OCI-LY1 (cell line): Measurements from ENCODE around the gene AVP.
"Not testable (repeated sequence)": the region's sequence is repeated elsewhere in the genome, so short reads cannot be mapped to it uniquely, and the experiment has no call there.

Experiments used
- H2AFZ ChIP-seq: fragments of 200-600 bp; sonication (generic), shearing (Covaris generic); 2 replicates; pipeline ENCODE4 v1.6.0; 2014; ENCODE audit warnings: antibody characterized with exemption, mild to moderate bottlenecking, low read length
- H3F3A ChIP-seq: fragments of 200-600 bp; sonication (generic), shearing (Covaris generic); 2 replicates; pipeline ENCODE4 v1.6.0; 2014; ENCODE audit warnings: mild to moderate bottlenecking, antibody characterized with exemption, low read length, moderate library complexity; ENCODE audit not compliant: insufficient read depth
- H3K27ac ChIP-seq: fragments of 200-600 bp; sonication (generic); 2 replicates; pipeline ENCODE4 v1.5.1; 2014; ENCODE audit warnings: low read length, mixed run types, mild to moderate bottlenecking, low read depth; ENCODE audit not compliant: poor library complexity, severe bottlenecking
- H3K27me3 ChIP-seq: fragments of 200-600 bp; sonication (generic); 2 replicates; pipeline ENCODE4 v1.6.0; 2014; ENCODE audit warnings: antibody characterized with exemption, mild to moderate bottlenecking, low read length, moderate library complexity; ENCODE audit not compliant: insufficient read depth
- H3K36me3 ChIP-seq: fragments of 200-600 bp; sonication (generic); 2 replicates; pipeline ENCODE4 v1.6.1; 2014; ENCODE audit warnings: mild to moderate bottlenecking, antibody characterized with exemption, low read length, moderate library complexity, mixed read lengths; ENCODE audit not compliant: insufficient read depth
- H3K4me1 ChIP-seq: fragments of 200-600 bp; sonication (generic); 2 replicates; pipeline ENCODE4 v1.5.1; 2014; ENCODE audit warnings: mild to moderate bottlenecking, low read length, moderate library complexity; ENCODE audit not compliant: insufficient read depth, severe bottlenecking
- H3K4me2 ChIP-seq: fragments of 200-600 bp; sonication (generic), shearing (Covaris generic); 2 replicates; pipeline ENCODE4 v1.6.1; 2014; ENCODE audit warnings: low read length
- H3K4me3 ChIP-seq: fragments of 200-600 bp; sonication (generic); 2 replicates; pipeline ENCODE4 v1.5.1; 2014; ENCODE audit warnings: low read length, low read depth, mild to moderate bottlenecking, mixed read lengths; ENCODE audit not compliant: poor library complexity, severe bottlenecking
- H3K79me2 ChIP-seq: fragments of 200-600 bp; shearing (Covaris generic); 2 replicates; pipeline ENCODE4 v1.6.1; 2016; ENCODE audit warnings: mixed run types, low read length, mixed read lengths; ENCODE audit not compliant: insufficient read depth
- H3K9ac ChIP-seq: fragments of 200-600 bp; sonication (generic), shearing (Covaris generic); 2 replicates; pipeline ENCODE4 v1.6.1; 2014; ENCODE audit warnings: mild to moderate bottlenecking, low read length, mixed read lengths
- H3K9me2 ChIP-seq: fragments of 200-600 bp; sonication (generic), shearing (Covaris generic); 2 replicates; pipeline ENCODE4 v1.6.1; 2014; ENCODE audit warnings: low read depth, mild to moderate bottlenecking, low read length, mixed read lengths
- H3K9me3 ChIP-seq: fragments of 200-600 bp; shearing (Covaris generic); 2 replicates; pipeline ENCODE4 v1.6.1; 2014; ENCODE audit warnings: low read length, mixed read lengths
- H4K20me1 ChIP-seq: fragments of 200-600 bp; sonication (generic), shearing (Covaris generic); 2 replicates; pipeline ENCODE4 v1.6.0; 2016; ENCODE audit warnings: mild to moderate bottlenecking, low read length; ENCODE audit not compliant: insufficient read depth
- CTCF ChIP-seq: fragments of 200-600 bp; sonication (generic), shearing (Covaris generic); IDR thresholded peaks from 2 replicates; pipeline ENCODE4 v1.5.1; 2017; ENCODE audit warnings: mild to moderate bottlenecking, antibody characterized with exemption, low read length, moderate library complexity, mixed read lengths
- EZH2 ChIP-seq: fragments of 200-600 bp; sonication (generic), shearing (Covaris generic); IDR thresholded peaks from 2 replicates; pipeline ENCODE4 v1.8.0; 2017; ENCODE audit warnings: borderline replicate concordance, mixed run types, mild to moderate bottlenecking, antibody characterized with exemption, low read length, moderate library complexity, mixed read lengths

AVP gene

GRCh38 chr20:3126527-3126859, 42.0 kb upstream of the AVP start:
- H3K4me3 ChIP-seq = no peak overlapping the region
- H3K36me3 ChIP-seq = peaks cover 16% of the 10 kb centered on the region
- no peaks in the 10 kb centered on the region for H3K27me3 ChIP-seq

GRCh38 chr20:3125776-3126526, 41.4 kb upstream of the AVP start:
- not testable (repeated sequence) for H3K9me2 ChIP-seq, H4K20me1 ChIP-seq, H3K9me3 ChIP-seq, H3F3A ChIP-seq, H3K79me2 ChIP-seq, H3K9ac ChIP-seq, H3K4me3 ChIP-seq, H3K27ac ChIP-seq, H3K27me3 ChIP-seq, H3K4me2 ChIP-seq, H3K4me1 ChIP-seq, H2AFZ ChIP-seq
- H3K36me3 ChIP-seq = peaks cover 19% of the 10 kb centered on the region

More at GRCh38 chr20:3126527-3126859, 42.0 kb upstream of the AVP start:
- H3F3A ChIP-seq = no peaks in the 10 kb centered on the region
- no peaks in the 10 kb centered on the region for H4K20me1 ChIP-seq
- H3K4me1 ChIP-seq = peaks cover under 1% of the 10 kb centered on the region
- TF ChIP-seq EZH2 (no peak), CTCF (no peak)
- H3K79me2 ChIP-seq = no peaks in the 10 kb centered on the region
- 0 out of 2 replicates have a peak, but pooled peaks cover 3% of the 10 kb centered on the region for H3K9me3 ChIP-seq
- no peak overlapping the region for H3K4me2 ChIP-seq
- H3K27ac ChIP-seq = no peak overlapping the region
- no peak overlapping the region for H3K9ac ChIP-seq
- no peaks in the 10 kb centered on the region for H3K9me2 ChIP-seq
- no peak overlapping the region for H2AFZ ChIP-seq

- not testable (repeated sequence) for H3K27ac ChIP-seq, H3K9me3 ChIP-seq, H3K27me3 ChIP-seq
Observed at GRCh38 chr20:3124773-3125560, 40.4 kb upstream of the AVP start.

GRCh38 chr20:3124163-3124562, 39.6 kb upstream of the AVP start:
- not testable (repeated sequence) for H3K9me3 ChIP-seq, H3K79me2 ChIP-seq, H3K27me3 ChIP-seq, H3F3A ChIP-seq, H3K9ac ChIP-seq, H3K4me1 ChIP-seq, H2AFZ ChIP-seq, H3K27ac ChIP-seq, H3K9me2 ChIP-seq, H3K4me2 ChIP-seq, H4K20me1 ChIP-seq, H3K4me3 ChIP-seq
- peaks cover 19% of the 10 kb centered on the region for H3K36me3 ChIP-seq

More at GRCh38 chr20:3124773-3125560, 40.4 kb upstream of the AVP start:
- H3K9ac ChIP-seq, H3K79me2 ChIP-seq, H3K9me2 ChIP-seq, H3K4me1 ChIP-seq, H3F3A ChIP-seq, H3K4me2 ChIP-seq, H3K4me3 ChIP-seq, H4K20me1 ChIP-seq, H2AFZ ChIP-seq: not testable (repeated sequence)
- peaks cover 19% of the 10 kb centered on the region for H3K36me3 ChIP-seq
